ENCODE results near the gene NR2F1.

DNA sequence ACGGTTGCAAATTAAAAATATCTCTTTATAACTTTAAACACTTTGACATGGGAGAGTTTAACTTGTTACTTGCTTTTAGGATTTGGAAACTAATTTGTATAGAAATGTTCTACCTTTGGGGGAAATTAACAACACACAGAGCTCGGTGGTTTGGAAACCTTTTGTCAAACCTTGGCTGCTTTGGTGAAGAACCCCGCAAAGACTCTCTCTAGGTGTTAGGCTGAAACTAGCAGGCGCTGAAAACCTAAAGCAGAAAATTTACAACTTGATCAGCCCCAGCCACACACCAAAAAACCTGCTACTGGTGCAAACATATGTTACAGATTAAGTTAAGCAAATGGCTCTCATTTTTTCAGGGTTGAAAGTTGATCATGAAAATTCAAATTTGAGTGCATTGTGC, 25.8 kb downstream of the NR2F1 start:
- TF ChIP-seq YY1 (IDR thresholded peaks at IDR 0.05; ENCODE audit: insufficient read depth, insufficient read length), result no peak
- TF ChIP-seq SUZ12 (IDR thresholded peaks at IDR 0.05; ENCODE audit: extremely low read depth, insufficient read depth, insufficient read length), result no peak
